Caki2 (cell line): Measurements from ENCODE around the gene RNF166. TPM values are rescaled to one million over a fixed set of nuclear protein-coding genes. Genes with fewer than 3 reads are reported as not detected.

Source experiments
- DNase-seq: peaks from one replicate; pipeline ENCODE4 v3.0.0-alpha.2; 2015; ENCODE audit warnings: low read depth
- in situ Hi-C: cut with HindIII; loops from 2 replicates; pipeline ENCODE4 v1.10.0; 2016; ENCODE audit warnings: low sequenced_read_pairs, low pct_unique_long_range_greater_than_20kb, mixed read lengths
- total RNA-seq: library from RNA; depleted of rRNA; stranded (reverse); fragments of >200 nt; shearing (Covaris generic); gene quantifications from 2 replicates; pipeline ENCODE4 v1.2.3, GENCODE V29; 2014; ENCODE audit warnings: low replicate concordance

RNF166 gene
- total RNA-seq, 1 experiment from 2014 or later, result 24.4 TPM

DNA sequence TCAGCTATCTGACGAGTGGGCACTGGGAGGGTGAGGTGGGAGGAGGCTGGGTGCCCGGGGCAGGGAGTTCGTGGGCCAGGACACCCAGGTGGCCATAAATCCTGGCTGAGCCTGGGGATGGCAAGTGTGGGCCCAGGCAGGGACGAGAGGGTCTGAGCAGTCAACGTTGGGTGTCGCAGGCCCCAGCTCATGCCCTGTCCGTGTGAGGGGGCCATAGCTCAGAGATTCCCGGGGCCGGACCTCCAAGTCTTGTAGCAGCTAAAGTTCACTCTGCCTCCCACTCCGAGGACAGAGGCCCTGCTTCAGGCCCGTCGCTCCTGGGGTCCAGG is 34.5 kb upstream of the RNF166 start:
- in situ Hi-C loops, result no loop called here

GRCh38 chr16:88739977-88740726 is 33.9 kb upstream of the RNF166 start:
- in situ Hi-C loops, result no loop called here
- DNase-seq, result no peak

More for the DNA sequence above, 34.5 kb upstream of the RNF166 start:
- DNase-seq, result no peak

- in situ Hi-C loops, result no loop called here
Observed at GRCh38 chr16:88739139-88739976, 33.1 kb upstream of the RNF166 start.

DNA sequence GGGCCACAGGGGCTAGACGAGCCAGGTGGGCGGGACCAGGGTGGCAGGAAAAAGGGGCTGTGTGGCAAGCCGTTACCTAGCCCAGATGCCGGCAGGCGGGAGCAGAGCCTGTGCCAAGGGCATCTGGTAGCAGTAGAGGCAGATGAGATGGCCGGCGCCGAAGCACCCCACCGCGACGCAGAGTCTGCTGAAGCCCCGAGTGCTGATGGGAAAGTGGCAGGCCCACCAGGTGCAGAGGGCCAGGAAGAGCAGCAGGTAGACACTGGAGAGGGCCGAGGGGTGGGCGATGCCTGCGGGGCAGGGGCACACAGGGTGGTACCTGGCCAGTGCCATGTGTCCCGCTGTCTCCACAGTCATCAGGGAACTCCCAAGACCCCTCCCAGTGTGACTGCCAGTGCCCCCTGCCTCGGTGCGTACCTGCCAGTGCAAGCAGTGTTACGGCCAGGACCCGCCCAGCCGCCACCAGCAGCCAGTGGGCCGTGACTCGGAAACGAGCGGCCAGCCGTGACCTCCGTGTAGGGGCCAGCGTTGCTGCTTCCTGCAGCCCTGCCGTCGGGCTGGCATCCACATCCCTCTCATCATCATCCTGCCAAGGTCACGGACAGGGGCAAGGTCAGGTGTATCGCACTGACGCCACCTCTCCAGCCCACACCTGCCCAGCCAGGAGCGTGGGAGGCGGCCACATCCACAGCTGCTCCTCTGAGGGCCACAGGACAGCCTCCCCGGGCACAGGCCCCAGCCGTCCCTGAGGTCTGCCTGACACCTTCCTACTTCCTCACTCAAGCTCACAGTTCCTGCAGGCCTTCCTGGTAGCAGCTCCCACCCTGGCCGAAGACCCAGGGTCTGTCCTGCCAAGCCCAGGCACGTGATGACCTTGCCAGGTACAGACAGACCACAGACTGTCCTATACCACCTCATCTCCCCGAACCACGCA is 32.2 kb upstream of the RNF166 start:
- in situ Hi-C loops, result no loop called here
- DNase-seq, result no peak

More at GRCh38 chr16:88739139-88739976, 33.1 kb upstream of the RNF166 start:
- no peak for DNase-seq

DNA sequence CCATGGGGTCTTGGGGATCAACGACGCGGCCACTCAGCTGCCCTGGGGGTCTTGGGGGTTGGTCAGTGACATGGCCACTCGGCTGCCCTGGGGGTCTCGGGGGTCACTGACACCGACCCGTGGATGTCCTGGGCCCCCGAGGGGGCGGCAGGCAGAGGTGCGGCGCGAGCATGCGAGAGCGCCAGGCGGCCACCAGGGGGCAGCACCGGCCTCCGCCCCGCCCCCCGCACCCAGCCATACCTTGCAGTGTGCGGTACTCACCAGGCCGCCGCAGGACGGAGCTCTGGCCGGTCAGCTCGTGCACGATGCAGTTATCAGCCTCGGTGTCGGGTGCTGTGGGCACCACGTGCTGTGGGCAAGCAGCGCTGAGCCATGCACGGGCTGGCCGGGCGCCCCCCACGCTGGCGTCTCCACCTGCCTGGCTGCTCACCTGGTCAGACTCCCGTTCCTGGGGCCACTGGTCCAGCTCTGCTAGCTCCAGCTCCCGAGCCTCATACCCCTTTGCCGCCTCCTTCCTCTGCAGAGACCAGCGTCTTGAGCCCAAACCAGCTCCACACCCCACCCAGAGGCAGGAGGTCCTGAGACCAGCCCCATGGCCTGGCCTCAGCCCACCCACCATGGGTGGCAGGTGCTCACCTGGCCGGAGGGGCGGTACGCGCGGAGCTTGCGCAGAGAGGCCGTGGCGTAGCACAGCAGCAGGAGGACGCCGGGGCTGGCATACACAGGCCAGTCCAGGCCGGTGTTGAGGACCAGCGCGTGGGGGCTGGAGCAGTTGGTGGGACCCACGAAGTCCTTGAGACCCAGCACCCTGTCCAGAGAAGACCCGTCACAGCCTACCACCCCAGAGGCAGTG is 31.3 kb upstream of the RNF166 start:
- peak; percentile 55 for DNase-seq
- in situ Hi-C loops, result no loop called here

DNA sequence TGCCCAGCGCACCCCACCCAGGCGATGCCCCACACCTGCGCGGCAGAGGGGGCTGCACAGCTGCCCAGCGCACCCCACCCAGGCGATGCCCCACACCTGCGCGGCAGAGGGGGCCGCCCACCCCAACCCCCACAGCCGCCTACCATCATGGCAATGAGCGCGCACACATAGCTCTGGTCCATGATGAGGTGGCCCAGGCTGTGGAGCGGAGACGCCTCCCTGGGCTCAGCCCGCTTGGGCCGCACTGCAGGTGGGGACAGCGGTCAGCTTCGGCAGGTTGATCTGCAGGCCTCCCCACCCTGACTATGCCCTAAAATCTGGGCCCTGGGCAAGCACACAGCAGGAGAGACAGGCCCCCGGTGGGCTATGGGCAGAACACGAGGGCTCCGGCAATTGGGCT is 30.3 kb upstream of the RNF166 start:
- in situ Hi-C loops, result no loop called here

DNA sequence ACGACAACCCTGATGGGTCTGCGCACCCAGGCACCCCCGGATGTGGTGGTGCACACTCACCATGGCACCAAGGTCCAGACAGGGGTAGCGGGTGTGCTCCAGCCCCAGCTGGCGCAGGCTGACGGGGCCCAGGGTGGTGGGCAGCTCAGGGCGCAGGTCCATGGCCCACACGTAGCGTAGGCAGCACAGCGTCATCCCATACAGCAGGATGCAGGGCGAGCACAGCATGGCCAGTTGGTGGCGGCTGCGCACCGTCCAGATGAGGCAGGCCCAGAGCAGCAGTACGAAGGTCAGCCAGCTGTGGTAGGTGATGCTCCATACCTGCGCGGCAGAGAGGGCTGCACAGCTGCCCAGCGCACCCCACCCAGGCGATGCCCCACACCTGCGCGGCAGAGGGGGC is 29.9 kb upstream of the RNF166 start:
- in situ Hi-C loops, result no loop called here
- DNase-seq, result no peak

More for the DNA sequence above, 30.3 kb upstream of the RNF166 start:
- DNase-seq, result no peak

DNA sequence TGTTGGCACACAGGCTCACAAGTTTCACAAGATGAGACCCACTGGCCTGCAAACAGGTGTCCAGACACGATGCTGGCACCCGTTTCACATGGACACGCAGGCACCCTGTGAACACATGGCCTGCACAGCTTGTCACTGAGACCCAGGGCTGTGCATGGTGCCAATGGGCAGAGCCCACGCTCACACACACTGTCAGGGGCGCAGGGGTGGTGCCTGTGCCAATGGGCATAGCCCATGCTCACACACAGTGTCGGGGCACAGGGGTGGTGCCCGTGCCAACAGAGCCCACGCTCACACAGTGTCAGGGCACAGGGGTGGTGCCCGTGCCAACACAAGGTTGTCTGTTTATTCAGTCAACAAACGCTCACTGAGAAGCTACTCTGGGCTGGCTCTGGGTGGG is 29.4 kb upstream of the RNF166 start:
- DNase-seq, result no peak
- in situ Hi-C loops, result no loop called here

GRCh38 chr16:88735121-88735520 is 28.9 kb upstream of the RNF166 start:
- DNase-seq, result no peak
- in situ Hi-C loops, result no loop called here

DNA sequence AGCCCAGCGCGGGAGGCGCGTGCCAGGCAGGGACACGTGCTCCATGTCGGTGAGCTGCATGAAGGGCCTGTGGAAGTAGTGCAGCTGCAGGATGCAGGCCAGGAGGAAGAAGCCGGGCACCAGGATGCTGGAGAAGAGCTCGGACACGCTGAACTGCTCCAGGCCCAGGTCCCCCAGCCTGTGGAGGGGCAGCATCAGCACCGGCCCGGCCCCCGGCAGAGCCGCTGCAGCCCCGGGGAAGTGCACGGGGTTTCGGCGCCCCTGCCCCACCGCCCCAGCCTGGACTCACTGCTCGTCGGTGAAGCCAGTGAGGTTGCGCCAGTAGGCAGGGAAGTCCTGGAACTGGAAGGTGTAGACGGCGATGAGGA is 28.1 kb upstream of the RNF166 start:
- in situ Hi-C loops, result no loop called here
- no peak for DNase-seq

GRCh38 chr16:88733630-88734360 is 27.6 kb upstream of the RNF166 start:
- DNase-seq, result no peak
- in situ Hi-C loops, result no loop called here

DNA sequence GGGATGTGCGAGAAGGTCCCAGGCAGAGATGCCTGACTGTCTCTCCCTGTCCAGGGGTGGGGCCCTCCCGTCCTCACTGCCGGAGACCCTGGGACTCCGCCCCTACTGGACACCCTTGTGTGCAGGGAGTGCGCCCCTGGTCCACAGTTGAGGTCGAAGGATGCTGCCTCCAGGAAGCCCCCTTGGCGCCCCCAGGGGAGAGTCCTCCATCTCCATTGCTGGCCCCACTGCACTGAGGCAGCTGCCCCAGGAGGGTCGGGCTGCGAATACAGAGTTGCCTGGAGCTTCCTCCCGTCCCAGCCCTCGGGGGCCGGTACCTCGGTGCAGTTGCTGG is 26.7 kb upstream of the RNF166 start:
- in situ Hi-C loops, result no loop called here
- no peak for DNase-seq

GRCh38 chr16:88732172-88732960 is 26.2 kb upstream of the RNF166 start:
- no peak for DNase-seq
- in situ Hi-C loops, result no loop called here

DNA sequence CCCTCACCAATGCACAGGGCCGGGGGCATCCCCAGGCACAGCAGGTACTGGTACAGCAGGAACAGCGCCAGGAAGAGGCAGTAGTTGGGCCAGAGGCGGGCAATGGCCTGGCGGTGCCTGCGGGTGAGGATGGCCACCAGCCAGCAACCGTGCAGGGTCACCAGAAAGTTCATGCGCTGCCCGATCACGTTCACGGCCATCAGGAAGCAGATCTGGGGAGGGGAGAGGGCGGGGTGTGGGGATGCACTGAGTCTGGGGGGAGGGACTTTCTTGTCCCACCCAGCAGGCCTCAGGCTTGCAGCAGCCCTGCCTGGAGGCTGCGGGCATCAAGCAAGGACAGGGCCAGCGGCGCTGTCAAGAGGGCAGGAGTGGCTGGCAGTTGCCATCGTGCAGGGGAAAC is 25.5 kb upstream of the RNF166 start:
- in situ Hi-C loops, result no loop called here
- peak; percentile 43 for DNase-seq

DNA sequence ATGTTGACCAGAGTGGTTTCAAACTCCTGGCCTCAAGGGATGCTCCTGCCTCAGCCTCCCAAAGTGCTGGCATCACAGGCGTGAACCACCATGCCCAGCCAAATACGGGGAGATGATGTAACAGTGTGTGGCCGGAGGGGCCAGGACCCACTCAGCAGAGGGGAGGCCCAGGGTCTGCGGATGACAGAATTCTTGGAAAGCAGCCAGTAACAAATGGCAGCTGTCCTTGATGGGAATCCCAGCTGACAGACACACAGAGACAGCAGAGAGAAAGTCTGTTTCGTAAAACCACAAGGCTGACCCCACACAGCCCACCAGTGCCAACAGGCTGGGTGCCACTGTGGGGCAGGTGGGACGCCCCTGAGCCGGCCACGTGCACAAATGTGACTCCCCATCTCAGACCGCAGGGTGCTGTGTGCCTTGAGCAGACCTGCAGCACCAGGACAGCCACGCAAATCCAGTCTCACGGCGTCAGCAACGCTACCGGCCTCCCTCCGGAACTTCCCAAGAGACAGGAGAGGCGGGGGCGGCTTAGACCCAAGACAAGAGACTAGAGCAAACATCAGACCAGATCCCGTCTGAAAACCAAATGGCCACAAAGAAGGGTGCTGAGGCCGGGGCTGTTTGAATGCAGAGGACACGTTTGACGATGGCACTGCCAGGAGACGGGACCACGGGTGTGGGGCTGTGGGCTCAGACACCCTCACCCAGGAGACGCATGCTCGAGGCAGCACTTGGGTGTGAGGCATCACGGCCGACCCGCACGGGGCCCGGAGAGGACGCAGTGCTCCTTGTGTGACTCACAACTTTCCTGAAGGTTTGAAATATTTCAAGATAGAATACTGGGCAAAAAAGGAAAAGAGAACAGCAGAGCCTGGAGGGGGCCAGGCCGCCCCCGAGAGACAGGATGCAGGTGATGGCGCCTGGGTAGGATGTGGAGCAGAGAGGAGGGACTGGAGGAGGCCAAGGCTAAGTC is 24.7 kb upstream of the RNF166 start:
- DNase-seq, result no peak
- in situ Hi-C loops, result no loop called here

GRCh38 chr16:88727871-88728270 is 21.7 kb upstream of the RNF166 start:
- DNase-seq, result no peak
- in situ Hi-C loops, result no loop called here
